Liver (tissue), 10 donors: ENCODE measurements around the gene DCBLD2. TPM values are rescaled to one million over a fixed set of nuclear protein-coding genes. Genes with fewer than 3 reads are reported as not detected.

Experiments
- DNase-seq: peaks from one replicate; pipeline ENCODE4 v3.0.0-alpha.2; 2017; ENCODE audit warnings: low spot score
- H3K27ac ChIP-seq, 2 donors: one replicate each; pipeline ENCODE4 v1.7.0; 2013; ENCODE audit warnings: inconsistent platforms in 2 of 2, low read length in 2 of 2, control low read depth in 1 of 2, low read depth in 1 of 2, mild to moderate bottlenecking in 1 of 2
- H3K27me3 ChIP-seq, 4 donors: one replicate each; pipeline versions ENCODE4 v1.6.1 to v1.7.0; 2013; ENCODE audit warnings: low read length in 3 of 4, inconsistent platforms in 1 of 4, mild to moderate bottlenecking in 1 of 4, moderate library complexity in 1 of 4; ENCODE audit not compliant: control insufficient read depth in 4 of 4, insufficient read depth in 4 of 4
- H3K36me3 ChIP-seq, 4 donors: one replicate each; pipeline versions ENCODE4 v1.6.1 to v1.7.0; 2013; ENCODE audit warnings: low read length in 3 of 4, mild to moderate bottlenecking in 3 of 4, low read depth in 1 of 4, moderate library complexity in 1 of 4; ENCODE audit not compliant: control insufficient read depth in 4 of 4, insufficient read depth in 3 of 4
- H3K4me1 ChIP-seq, 4 donors: one replicate each; pipeline versions ENCODE4 v1.6.1 to v1.7.0; 2013; ENCODE audit warnings: low read length in 3 of 4, mild to moderate bottlenecking in 3 of 4, moderate library complexity in 1 of 4; ENCODE audit not compliant: control insufficient read depth in 4 of 4, insufficient read depth in 4 of 4
- H3K4me3 ChIP-seq, 3 donors: one replicate each; pipeline versions ENCODE4 v1.6.1 to v1.7.0; 2013; ENCODE audit warnings: low read length in 3 of 3, control low read depth in 1 of 3, low read depth in 1 of 3, mild to moderate bottlenecking in 1 of 3
- H3K9ac ChIP-seq, 2 donors: one replicate each; pipeline ENCODE4 v1.7.0; 2013; ENCODE audit warnings: low read length in 2 of 2, mild to moderate bottlenecking in 2 of 2, moderate library complexity in 2 of 2, control low read depth in 1 of 2, low read depth in 1 of 2
- H3K9me3 ChIP-seq, 4 donors: one replicate each; pipeline versions ENCODE4 v1.6.1 to v1.7.0; 2013; ENCODE audit warnings: low read length in 3 of 4; ENCODE audit not compliant: control insufficient read depth in 4 of 4
- ATF3 ChIP-seq: IDR thresholded peaks from 2 replicates; pipeline ENCODE4 v1.6.1; 2016; ENCODE audit warnings: antibody characterized with exemption
- CTCF ChIP-seq: fragments of 150-350 bp; IDR thresholded peaks from 2 replicates; pipeline ENCODE4 v1.5.1; 2017; ENCODE audit warnings: improper control_type of control experiment, low read depth, low read length; ENCODE audit not compliant: missing input control
- EGR1 ChIP-seq, 2 donors: IDR thresholded peaks; 2 replicates each; pipeline ENCODE4 v1.6.1; 2016 to 2018; ENCODE audit warnings: antibody characterized with exemption in 2 of 2, low read depth in 2 of 2
- FOXA2 ChIP-seq: IDR thresholded peaks from 2 replicates; pipeline ENCODE4 v1.6.1; 2016; ENCODE audit warnings: antibody characterized with exemption
- HNF4A ChIP-seq, 2 donors: conservative IDR thresholded peaks; 2 replicates each; pipeline ENCODE4 v1.6.1; 2016; ENCODE audit warnings: antibody characterized with exemption in 2 of 2, mild to moderate bottlenecking in 2 of 2
- HNF4G ChIP-seq: IDR thresholded peaks from 2 replicates; pipeline ENCODE4 v1.6.1; 2016; ENCODE audit warnings: antibody characterized with exemption
- MAX ChIP-seq: IDR thresholded peaks from 2 replicates; pipeline ENCODE4 v1.6.1; 2016; ENCODE audit warnings: antibody characterized with exemption
- NR2F2 ChIP-seq: IDR thresholded peaks from 2 replicates; pipeline ENCODE4 v1.6.1; 2016; ENCODE audit warnings: antibody characterized with exemption
- REST ChIP-seq: IDR thresholded peaks from 2 replicates; pipeline ENCODE4 v1.6.1; 2016; ENCODE audit warnings: antibody characterized with exemption, mild to moderate bottlenecking
- TAF1 ChIP-seq: conservative IDR thresholded peaks from 2 replicates; pipeline ENCODE4 v1.6.1; 2016; ENCODE audit warnings: antibody characterized with exemption, mild to moderate bottlenecking
- YY1 ChIP-seq: IDR thresholded peaks from 2 replicates; pipeline ENCODE4 v1.6.1; 2016; ENCODE audit warnings: antibody characterized with exemption, mild to moderate bottlenecking
- ZBTB33 ChIP-seq: IDR thresholded peaks from 2 replicates; pipeline ENCODE4 v1.6.1; 2016; ENCODE audit warnings: antibody characterized with exemption
- WGBS: extraction: QIAGEN DNeasy Blood & Tissue Kit; methylation state at CpG from one replicate; pipeline ENCODE4 v1.1.7; 2013; 5-methylcytosine and 5-hydroxymethylcytosine counted together
- polyA plus RNA-seq, 2 donors: library from polyadenylated mRNA; stranded (reverse) in 1 of 2; unstranded in 1 of 2; fragments of 200-250 nt in 1 of 2; fragments of >200 nt in 1 of 2; fragmentation: Nextera tagmentation in 1 of 2; extraction: Ambion mirVana in 1 of 2; gene quantifications; one replicate each; pipeline versions ENCODE4 v1.2.1 to v1.2.3, GENCODE V29; 2013 to 2015
- small RNA-seq: library from RNA; depleted of rRNA; stranded (forward); fragments of <200 nt; gene quantifications from one replicate; pipeline ENCODE3, GENCODE V24; 2014
- total RNA-seq, 2 donors: library from RNA; depleted of rRNA; stranded (reverse); fragments of >200 nt; gene quantifications; one replicate each; pipeline ENCODE4 v1.2.3, GENCODE V29; 2014
- donor health status: healthy.
- donor health status: healthy.
- donor health status: healthy.
- donor health status: healthy.
- donor health status: healthy.

The DCBLD2 gene
- total and polyA plus RNA-seq, 4 donors = 4.7 to 14.7 (median 9.1) TPM

- no peaks in the 10 kb centered on the region for H3K27me3 ChIP-seq
- H3K9me3 ChIP-seq = no peaks in the 10 kb centered on the region
- WGBS = 85% methylated on average over 4 of the region's 4 CpGs
- H3K4me1 ChIP-seq = peaks cover 9 to 28% (median 15%) of the 10 kb centered on the region in 4 donors
- H3K4me3 ChIP-seq = no peak overlapping the region
- no peak for DNase-seq
- no peak for TF ChIP-seq YY1
- TF ChIP-seq REST = no peak
- TF ChIP-seq ZBTB33 = no peak
- no peak for TF ChIP-seq CTCF
- no peak for TF ChIP-seq HNF4A (conservative IDR thresholded peaks at IDR 0.05)
- TF ChIP-seq TAF1 = no peak
- H3K27ac ChIP-seq = no peak overlapping the region
- no peak overlapping the region for H3K9ac ChIP-seq
- H3K36me3 ChIP-seq = no peaks in the 10 kb centered on the region
Observed at GRCh38 chr3:98746882-98747281, 154.6 kb downstream of the DCBLD2 start.

GRCh38 chr3:98746122-98746521 lies 155.4 kb downstream of the DCBLD2 start:
- TF ChIP-seq FOXA2 (no peak), HNF4G (no peak), ATF3 (no peak), NR2F2 (no peak), HNF4A (conservative IDR thresholded peaks at IDR 0.05) (no peak), EGR1 (IDR thresholded peaks at IDR 0.05; ENCODE audit: low read depth in 2 of 2) (no peak), CTCF (no peak), MAX (no peak)
- WGBS = 86% methylated on average over 4 of the region's 4 CpGs

More at GRCh38 chr3:98746122-98746521, 155.4 kb downstream of the DCBLD2 start:
- H3K27ac ChIP-seq = no peak overlapping the region
- H3K9ac ChIP-seq = no peak overlapping the region
- H3K36me3 ChIP-seq = no peaks in the 10 kb centered on the region
- H3K4me1 ChIP-seq = peaks cover 9 to 29% (median 15%) of the 10 kb centered on the region in 4 donors
- no peak for DNase-seq
- no peaks in the 10 kb centered on the region for H3K27me3 ChIP-seq
- H3K9me3 ChIP-seq = no peaks in the 10 kb centered on the region
- H3K4me3 ChIP-seq = no peak overlapping the region

Small RNA genes within 50 kb of the gene (small RNA-seq; reads per million reads assigned to genes)
- gene RNU6-1263P = not detected
- not detected for gene RNU6-26P

Other genes with a start within 250 kb of the DCBLD2 start
- 10 to 100 TPM; 20.0 to 79.7 TPM for gene ST3GAL6, start 138.4 kb downstream of the DCBLD2 start, total RNA-seq
- gene ST3GAL6, start 138.4 kb downstream of the DCBLD2 start, polyA plus RNA-seq = 10 to 100 TPM; 17.3 to 38.9 TPM